Measurements from ENCODE around the gene FAM162B.
"Not testable (repeated sequence)": the region's sequence is repeated elsewhere in the genome, so short reads cannot be mapped to it uniquely, and the experiment has no call there.

FAM162B gene

DNA sequence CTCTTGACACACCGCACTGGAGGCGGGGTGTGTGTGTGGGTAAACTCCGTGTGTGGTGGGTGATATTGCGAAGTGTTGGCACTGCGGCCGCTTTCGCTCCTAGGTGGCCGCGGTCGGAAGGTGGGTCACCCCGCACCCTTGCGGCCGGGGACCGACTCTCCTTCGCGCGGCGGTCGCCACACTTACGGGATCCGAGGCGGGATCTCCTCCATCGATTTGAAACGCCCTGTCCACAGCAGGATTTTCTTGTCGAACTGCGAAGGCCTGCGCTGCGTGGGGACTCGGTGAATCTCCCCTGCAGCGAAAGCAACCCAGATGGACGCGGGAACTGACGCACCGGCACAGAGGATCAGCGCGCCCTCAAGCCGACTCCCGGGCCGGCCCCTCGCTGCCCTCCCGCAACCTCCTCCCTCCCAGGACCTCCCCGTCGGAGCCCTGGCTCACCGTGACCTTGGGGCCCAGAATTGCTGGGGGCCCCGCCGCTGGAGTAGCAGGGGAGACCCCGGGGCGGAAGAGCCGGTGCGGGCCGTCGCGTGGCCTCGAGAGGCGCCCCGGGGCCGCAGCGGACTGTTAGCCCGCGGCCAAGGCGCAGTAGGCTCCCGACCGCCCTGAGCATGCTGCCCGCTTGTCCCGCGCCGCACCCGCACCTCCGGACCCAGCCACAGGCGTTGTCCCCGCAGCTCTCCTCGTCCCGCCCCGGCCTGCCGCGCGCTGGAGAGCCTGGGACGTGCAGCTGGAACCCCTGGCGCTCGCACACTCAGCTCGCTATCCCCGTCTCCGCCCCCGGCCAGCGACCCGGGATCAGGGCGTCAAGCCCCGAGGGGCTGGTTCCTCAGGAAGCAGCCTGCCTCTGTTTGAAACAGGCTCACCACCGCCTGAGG is at the start of gene FAM162B:
Gene FAM162B (minus strand): TSS at position 759 of the 881 bp plus-strand sequence. CDS start 143 bp downstream, at position 616.
- DNase-seq (ENCODE audit: low read depth) = no peak

GRCh38 chr6:116812051-116812650 is 46.6 kb upstream of the FAM162B start:
- DNase-seq (ENCODE audit: low read depth) = no peak

DNA sequence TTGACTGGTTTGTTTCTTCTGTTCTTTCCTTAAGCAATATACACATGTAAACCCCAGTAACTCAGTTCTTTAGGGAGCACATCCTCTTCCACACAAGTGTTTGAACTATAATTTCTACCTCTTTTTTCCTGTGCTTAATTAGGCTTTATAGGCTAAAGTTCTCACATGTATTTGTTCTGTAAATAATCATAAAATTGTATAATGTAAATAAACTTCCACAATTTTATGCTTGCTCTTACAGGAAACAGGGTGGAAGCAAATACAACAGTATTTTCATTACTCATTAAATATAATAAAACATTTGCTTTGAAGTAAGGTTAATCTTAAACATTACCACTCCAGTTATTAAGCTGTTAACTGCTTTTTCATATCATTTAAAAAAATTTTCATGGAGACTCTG is 36.5 kb upstream of the FAM162B start:
- no peak for DNase-seq (ENCODE audit: low read depth)

DNA sequence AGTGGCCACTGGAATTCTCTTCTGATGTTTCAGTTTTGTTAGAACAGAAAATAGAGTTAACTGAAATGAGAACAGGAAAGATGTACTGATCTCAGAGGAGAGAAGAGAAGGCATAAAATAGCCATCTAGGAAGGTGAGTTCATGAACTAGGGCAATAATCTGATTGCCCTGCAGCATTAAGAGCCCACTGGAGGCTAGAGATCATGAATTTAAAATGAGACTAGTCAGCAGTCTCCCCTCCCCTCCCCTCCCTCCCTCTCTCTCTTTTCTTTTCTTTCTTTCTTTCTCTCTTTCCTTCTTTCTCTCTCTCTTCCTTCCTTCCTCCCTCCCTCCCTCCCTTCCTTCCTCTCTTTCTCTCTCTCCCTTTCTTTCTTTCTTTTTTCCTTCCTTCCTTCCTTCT is 34.4 kb upstream of the FAM162B start:
- no peak for DNase-seq (ENCODE audit: low read depth)

GRCh38 chr6:116797585-116797984 is 32.1 kb upstream of the FAM162B start:
- no peak for DNase-seq (ENCODE audit: low read depth)

DNA sequence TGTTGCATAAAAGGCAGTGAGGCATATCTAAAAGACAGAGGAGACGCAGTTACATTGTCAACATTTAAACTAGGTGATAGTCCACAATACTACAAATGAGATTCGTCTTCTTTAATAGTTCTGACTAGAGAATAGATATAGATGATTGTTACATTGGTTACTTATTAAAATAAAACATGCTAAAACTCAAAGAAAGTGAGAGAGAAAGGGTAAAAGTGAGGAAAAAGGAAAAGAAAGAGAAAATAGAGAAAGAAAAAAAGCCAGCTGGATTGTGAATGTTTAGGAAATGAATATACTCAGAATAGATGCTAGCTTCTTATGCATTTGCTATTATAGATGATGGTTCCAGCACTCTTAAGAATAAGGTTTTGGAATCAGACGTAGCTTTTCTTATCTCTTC is 27.7 kb upstream of the FAM162B start:
- no peak for DNase-seq (ENCODE audit: low read depth)

GRCh38 chr6:116783852-116784251 is 18.3 kb upstream of the FAM162B start:
- DNase-seq (ENCODE audit: low read depth) = no peak

DNA sequence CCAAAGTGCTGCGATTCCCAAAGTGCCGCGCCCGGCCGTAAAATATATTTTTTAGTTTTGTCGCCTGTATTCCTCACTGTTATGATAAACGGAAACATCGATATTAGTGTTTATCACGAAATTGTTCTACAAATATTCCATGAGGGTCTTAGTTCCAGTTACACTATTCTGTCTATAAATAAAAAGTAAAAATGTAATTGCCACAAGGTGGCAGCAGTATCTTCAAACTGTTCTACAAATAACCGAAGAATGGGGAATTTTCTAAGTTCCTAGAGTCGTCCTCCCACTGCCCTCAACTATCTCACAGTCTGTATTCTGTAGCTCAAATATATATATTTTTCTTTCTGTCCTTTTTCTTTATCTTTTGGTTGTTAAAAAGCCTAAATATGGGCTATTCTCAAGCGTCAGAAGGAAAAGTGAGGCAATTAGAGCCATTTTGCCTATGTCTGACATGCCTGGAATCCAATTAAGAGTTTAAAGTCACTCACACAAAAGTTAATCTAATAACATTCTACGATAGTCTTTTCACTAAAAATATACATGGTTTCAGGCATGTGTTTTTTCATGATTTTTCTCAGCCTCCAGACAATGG is 14.2 kb upstream of the FAM162B start:
- no peak for DNase-seq (ENCODE audit: low read depth)

- no peak for DNase-seq (ENCODE audit: low read depth)
Measured at GRCh38 chr6:116773886-116774285, 8.4 kb upstream of the FAM162B start.

DNA sequence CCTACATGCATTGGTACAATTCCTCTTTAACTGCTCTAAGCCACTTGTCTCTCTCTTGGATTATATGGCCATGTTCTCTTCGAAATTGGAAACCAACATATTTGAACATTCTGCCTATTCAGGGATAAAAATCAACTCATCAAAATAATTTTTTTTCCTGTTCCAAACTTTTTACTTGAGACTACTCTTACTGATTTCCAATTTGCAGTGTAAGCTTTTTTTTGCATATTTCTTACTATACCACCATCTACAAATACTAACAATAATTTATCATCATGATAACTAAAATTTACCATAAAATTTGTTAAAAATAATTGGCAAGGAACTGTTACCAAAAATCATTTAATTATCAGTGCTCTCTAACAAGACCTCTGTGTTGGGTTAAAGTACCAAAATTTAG is 6.9 kb upstream of the FAM162B start:
- no peak for DNase-seq (ENCODE audit: low read depth)

DNA sequence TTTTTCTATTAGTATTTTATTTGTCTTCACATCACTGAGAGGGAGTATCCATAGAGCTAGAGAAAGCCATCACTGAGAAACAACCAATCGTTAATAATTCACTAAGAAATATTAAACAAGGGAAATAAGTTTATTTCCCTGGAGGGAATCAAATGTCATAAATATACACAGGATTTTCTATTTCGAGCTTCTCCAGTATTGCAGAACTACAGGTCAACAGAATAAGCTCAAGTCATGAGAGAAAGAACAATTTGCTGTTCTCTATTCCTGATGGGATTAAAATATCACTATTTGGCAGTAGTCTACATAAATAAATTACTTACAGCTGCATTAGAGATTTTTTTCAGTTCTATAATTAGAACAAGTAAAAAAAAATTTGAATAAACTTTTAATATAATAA is 2.2 kb upstream of the FAM162B start:
- no peak for DNase-seq (ENCODE audit: low read depth)

DNA sequence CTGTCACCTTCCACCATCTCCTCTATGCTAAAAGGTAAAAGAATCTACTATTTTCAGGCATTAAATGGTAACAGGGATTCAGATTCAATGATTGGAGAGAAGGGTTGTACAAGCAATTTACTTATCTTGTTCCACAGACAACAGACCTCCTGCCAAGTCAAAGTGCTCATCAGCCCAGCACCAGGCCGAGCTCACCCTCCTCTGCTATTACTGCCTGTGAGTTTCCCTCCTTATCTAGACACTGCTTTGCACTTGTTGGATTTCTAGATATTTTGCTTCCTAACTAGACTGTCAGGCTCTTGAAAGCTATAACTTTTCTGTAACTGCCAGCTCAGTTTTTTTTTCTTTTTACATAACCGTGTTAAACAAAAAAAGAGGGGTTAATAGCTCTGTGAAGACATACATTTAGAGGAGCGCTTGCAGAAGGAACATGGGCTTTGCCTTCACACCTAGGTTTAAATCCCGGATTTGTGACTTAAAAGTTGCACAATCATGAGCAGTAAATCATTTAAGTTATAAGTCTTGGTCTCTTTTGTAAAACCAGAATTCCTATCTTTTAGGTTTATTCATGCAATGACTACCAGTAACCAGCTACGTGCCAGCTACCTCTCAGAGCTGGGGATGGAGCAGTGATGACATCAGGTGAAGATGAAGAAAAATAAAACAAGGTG is 1.1 kb upstream of the FAM162B start:
- no peak for DNase-seq (ENCODE audit: low read depth)

- no peak for DNase-seq (ENCODE audit: low read depth)
Measured at GRCh38 chr6:116764629-116764960, 924 bp downstream of the FAM162B start.

GRCh38 chr6:116763906-116764628 is 1.5 kb downstream of the FAM162B start:
- no peak for DNase-seq (ENCODE audit: low read depth)

DNA sequence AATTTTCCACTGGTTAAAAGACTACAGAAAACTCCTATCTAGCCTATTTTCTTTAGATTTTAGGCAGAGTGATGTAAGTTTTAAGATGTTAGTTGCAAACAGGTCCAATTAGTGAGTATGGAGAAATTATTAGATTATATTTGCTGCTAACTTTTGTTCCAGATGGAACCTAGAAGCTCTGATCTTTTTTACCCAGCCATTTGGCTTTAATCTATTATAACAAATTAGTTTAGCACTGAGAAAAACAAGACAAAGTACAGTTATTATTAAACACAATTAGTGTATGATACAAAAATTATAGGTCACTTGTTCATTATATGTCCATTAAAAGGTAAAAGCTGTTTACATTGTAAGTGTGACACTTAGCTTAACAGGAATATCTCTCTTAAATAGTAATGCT is 2.5 kb downstream of the FAM162B start:
- DNase-seq (ENCODE audit: low read depth) = no peak

DNA sequence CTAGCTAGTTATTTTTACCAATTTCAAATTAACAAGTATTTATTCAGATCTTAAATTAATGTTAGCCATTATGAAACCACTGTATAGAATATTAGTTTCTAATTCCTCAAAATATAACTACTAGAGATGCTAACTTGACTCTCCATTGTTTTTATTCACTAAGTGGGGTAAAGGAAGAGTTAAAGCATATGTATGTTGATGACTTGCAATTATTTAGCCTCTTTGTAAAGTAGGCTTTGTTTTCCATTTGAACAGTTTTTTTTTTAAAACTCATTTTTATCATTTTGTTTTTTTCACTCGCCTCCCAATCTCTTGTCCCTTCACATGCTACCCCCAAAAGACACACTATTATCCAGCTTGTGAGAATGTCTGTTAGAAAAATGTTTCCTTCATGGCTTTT is 3.3 kb downstream of the FAM162B start:
- DNase-seq (ENCODE audit: low read depth) = no peak

DNA sequence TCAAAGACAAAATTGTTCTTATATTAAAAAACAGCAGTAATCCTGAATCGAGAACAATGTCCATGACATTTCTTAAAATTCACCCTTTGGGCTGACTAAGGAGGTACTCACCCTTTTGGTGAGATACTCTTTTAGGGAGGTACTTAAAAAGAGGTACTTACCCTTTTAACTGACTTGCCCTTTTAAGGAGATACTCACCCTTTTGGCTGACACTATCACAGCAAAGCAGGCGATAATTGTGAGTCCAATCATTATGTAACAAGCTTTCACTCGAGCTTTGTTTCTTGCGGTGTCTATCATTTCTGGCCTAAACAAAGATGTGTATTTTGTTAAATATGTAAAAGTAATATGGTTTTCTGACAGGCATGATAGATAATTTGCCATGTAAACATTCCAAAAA is 3.7 kb downstream of the FAM162B start:
- DNase-seq (ENCODE audit: low read depth) = no peak

DNA sequence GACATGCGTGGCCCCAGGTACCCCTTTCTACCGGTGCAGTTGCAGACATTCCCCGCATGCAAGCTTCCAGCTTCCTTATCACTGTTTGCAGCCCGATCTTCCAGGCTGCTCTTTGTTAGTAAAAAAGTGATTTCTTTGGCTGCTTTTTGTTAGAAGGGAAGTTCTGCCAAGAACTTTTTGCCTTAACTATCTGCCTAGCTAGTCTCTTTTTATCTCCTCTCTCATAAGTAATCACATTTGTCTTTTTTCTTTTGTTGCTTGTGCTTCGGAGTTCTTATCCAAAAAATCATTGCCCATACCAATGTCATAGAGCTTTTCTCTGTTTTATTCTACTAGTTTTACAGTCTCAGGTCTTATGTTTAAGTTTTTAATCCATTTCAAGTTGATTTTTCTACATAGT is 20.3 kb downstream of the FAM162B start:
- no peak for DNase-seq (ENCODE audit: low read depth)

GRCh38 chr6:116741571-116741970 is 23.9 kb downstream of the FAM162B start:
- DNase-seq (ENCODE audit: low read depth) = no peak

DNA sequence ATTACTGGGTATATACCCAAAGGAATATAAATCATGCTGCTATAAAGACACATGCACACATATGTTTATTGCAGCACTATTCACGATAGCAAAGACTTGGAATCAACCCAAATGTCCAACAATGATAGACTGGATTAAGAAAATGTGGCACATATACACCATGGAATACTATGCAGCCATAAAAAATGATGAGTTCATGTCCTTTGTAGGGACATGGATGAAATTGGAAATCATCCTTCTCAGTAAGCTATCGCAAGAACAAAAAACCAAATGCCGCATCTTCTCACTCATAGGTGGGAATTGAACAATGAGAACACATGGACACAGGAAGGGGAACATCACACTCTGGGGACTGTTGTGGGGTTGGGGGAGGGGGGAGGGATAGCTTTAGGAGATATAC is 25.0 kb downstream of the FAM162B start:
- DNase-seq (ENCODE audit: low read depth) = not testable (repeated sequence)

- DNase-seq (ENCODE audit: low read depth) = no peak
Measured at GRCh38 chr6:116737004-116737403, 28.5 kb downstream of the FAM162B start.

DNA sequence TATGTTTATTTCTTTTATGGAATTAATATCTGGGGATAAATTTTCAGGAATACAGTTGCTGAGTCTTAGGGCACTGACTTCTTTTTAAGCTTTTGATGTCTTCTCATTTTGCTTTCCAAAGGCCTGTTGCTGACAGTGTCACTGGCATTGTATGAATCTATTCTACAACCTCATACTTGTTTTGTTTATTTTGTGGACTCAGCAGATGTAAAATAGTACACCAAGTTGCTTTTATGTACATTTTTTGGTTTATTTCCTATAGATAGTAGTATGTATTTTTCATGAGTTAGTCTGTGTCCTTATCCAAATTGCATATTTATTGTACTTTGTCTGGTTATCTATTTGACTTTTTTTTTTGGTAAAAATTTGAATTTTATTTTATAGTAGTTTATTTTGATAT is 35.0 kb downstream of the FAM162B start:
- no peak for DNase-seq (ENCODE audit: low read depth)

Data from stimulated activated CD8-positive, alpha-beta memory T cell treated with anti-CD3 and anti-CD28 coated beads, Interleukin-7, amount 100 ng/mL, for 24 hours (primary cell).